ENCODE measurements around the gene FAM216B.
"Not testable (repeated sequence)": the region's sequence is repeated elsewhere in the genome, so short reads cannot be mapped to it uniquely, and the experiment has no call there.

FAM216B gene

GRCh38 chr13:42781352-42781751 lies at the start of gene FAM216B:
Gene FAM216B, plus strand, starts transcription at chr13:42781584. Its CDS starts 2,484 bp downstream, at chr13:42784068.
- DNase-seq: no peak

- DNase-seq: no peak
Observed at GRCh38 chr13:42732073-42732472, 49.3 kb upstream of the FAM216B start.

GRCh38 chr13:42733046-42733445 lies 48.3 kb upstream of the FAM216B start:
- no peak for DNase-seq

- DNase-seq: no peak
Observed at GRCh38 chr13:42735010-42735409, 46.4 kb upstream of the FAM216B start.

- no peak for DNase-seq
Observed at GRCh38 chr13:42740753-42741152, 40.6 kb upstream of the FAM216B start.

- no peak for DNase-seq
Observed at GRCh38 chr13:42741914-42742313, 39.5 kb upstream of the FAM216B start.

- DNase-seq: no peak
Observed at GRCh38 chr13:42745655-42746054, 35.7 kb upstream of the FAM216B start.

GRCh38 chr13:42746866-42747265 lies 34.5 kb upstream of the FAM216B start:
- no peak for DNase-seq

- no peak for DNase-seq
Observed at GRCh38 chr13:42747399-42747873, 33.9 kb upstream of the FAM216B start.

GRCh38 chr13:42750794-42751193 lies 30.6 kb upstream of the FAM216B start:
- no peak for DNase-seq

- no peak for DNase-seq
Observed at GRCh38 chr13:42751693-42752092, 29.7 kb upstream of the FAM216B start.

GRCh38 chr13:42752731-42753130 lies 28.7 kb upstream of the FAM216B start:
- DNase-seq: no peak

- DNase-seq: no peak
Observed at GRCh38 chr13:42753697-42754096, 27.7 kb upstream of the FAM216B start.

- DNase-seq: no peak
Observed at GRCh38 chr13:42754801-42755510, 26.4 kb upstream of the FAM216B start.

GRCh38 chr13:42757678-42758420 lies 23.5 kb upstream of the FAM216B start:
- DNase-seq: no peak

GRCh38 chr13:42758515-42758914 lies 22.9 kb upstream of the FAM216B start:
- DNase-seq: no peak

- no peak for DNase-seq
Observed at GRCh38 chr13:42760951-42761350, 20.4 kb upstream of the FAM216B start.

GRCh38 chr13:42762251-42762650 lies 19.1 kb upstream of the FAM216B start:
- no peak for DNase-seq

GRCh38 chr13:42762917-42763316 lies 18.5 kb upstream of the FAM216B start:
- DNase-seq: no peak

- DNase-seq: no peak
Observed at GRCh38 chr13:42766016-42766415, 15.4 kb upstream of the FAM216B start.

GRCh38 chr13:42769650-42770049 lies 11.7 kb upstream of the FAM216B start:
- DNase-seq: no peak

- DNase-seq: not testable (repeated sequence)
Observed at GRCh38 chr13:42776558-42776957, 4.8 kb upstream of the FAM216B start.

GRCh38 chr13:42777467-42777866 lies 3.9 kb upstream of the FAM216B start:
- no peak for DNase-seq

- no peak for DNase-seq
Observed at GRCh38 chr13:42780044-42780443, 1.3 kb upstream of the FAM216B start.
